VCaP (cell line): ENCODE measurements around the gene DPF3.

Experiments
- H3K27ac ChIP-seq: fragments of 450-650 bp; 2 replicates; pipeline ENCODE4 v1.5.1; 2017
- TF ChIP-seq, protein P1 (sequence below): fragments of 450-650 bp; conservative IDR thresholded peaks from 2 replicates; pipeline ENCODE4 v1.5.1; 2017; ENCODE audit warnings: mild to moderate bottlenecking, moderate library complexity

DPF3 gene

DNA sequence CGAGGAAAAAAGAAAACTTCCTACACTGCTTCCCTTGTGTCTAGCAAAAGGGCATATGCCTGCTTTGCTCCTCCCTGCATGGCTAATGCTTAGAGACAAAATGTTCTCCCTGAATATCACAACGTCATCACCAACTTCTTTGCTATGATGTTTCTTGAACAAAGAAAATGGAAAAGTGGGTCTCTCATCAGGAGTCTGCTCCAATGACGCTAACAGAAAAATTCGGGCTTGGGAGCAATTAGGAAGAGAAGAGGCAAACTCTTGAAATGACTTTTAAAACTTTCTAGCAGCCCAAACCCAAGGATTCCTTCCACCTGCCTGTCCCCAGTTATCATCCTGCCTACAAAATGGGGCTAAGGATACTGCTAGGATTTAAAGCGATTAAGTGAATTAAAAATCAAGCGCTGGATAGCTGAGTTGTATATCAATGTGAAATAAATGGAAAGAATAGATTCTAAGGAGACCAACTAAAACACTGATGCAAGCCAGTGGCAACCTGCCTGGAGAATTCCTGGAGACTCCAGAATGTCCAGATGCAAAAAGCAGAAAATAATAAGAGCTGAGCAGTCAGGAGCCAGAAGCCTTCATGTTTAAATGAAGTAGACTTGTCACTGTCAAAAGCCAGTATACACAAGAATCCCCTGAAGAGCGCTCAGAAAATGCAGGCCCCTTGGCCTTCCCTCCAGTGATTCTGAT lies 183.8 kb downstream of the DPF3 start:
- TF ChIP-seq, protein P1, sequence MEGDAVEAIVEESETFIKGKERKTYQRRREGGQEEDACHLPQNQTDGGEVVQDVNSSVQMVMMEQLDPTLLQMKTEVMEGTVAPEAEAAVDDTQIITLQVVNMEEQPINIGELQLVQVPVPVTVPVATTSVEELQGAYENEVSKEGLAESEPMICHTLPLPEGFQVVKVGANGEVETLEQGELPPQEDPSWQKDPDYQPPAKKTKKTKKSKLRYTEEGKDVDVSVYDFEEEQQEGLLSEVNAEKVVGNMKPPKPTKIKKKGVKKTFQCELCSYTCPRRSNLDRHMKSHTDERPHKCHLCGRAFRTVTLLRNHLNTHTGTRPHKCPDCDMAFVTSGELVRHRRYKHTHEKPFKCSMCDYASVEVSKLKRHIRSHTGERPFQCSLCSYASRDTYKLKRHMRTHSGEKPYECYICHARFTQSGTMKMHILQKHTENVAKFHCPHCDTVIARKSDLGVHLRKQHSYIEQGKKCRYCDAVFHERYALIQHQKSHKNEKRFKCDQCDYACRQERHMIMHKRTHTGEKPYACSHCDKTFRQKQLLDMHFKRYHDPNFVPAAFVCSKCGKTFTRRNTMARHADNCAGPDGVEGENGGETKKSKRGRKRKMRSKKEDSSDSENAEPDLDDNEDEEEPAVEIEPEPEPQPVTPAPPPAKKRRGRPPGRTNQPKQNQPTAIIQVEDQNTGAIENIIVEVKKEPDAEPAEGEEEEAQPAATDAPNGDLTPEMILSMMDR: no peak
- H3K27ac ChIP-seq: no peak overlapping the region

GRCh38 chr14:72708708-72709475 lies 185.0 kb downstream of the DPF3 start:
- TF ChIP-seq, protein P1: no peak
- no peak overlapping the region for H3K27ac ChIP-seq

DNA sequence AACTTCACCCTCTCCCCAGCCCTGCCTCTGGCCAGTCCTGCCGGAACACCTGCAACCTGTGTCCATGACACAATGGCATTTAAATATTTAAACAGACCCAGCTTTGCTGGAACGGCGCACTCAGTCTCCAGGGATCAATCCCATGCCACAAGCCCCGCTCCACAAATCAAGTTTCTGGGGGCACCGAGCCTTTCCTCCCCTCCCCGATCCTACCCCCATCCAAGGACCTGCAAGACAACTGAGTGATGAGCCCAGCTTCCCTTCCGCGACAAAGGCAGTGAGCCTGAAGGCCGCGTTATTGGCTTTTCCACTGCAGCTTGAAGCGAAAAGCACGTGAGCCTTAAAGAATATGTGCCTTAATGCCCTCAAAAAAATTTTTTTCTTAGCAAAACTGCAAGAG lies 185.7 kb downstream of the DPF3 start:
- TF ChIP-seq, protein P1: no peak

DNA sequence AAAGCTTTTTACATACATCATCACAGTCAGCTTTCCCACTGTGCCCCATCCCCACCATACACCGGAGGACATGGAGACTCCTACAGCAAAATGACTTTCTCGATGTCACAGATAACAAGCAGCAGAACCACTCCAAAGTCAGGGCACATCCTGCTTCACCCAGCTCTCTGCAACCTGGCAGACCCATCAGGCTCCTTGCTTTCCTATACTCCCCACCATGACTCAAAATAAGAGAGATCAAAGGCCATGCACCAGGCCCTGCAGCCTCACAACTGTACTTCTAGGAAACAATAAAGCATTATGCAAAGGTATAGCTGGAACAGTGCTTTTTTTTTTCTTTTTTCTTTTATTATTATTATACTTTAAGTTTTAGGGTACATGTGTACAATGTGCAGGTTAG lies 187.4 kb downstream of the DPF3 start:
- TF ChIP-seq, protein P1: no peak
- no peak overlapping the region for H3K27ac ChIP-seq

More for the DNA sequence above, 185.7 kb downstream of the DPF3 start:
- no peak overlapping the region for H3K27ac ChIP-seq

- TF ChIP-seq, protein P1: no peak
- no peak overlapping the region for H3K27ac ChIP-seq
These were observed 189.4 kb downstream of the DPF3 start for GRCh38 chr14:72704502-72704901.

DNA sequence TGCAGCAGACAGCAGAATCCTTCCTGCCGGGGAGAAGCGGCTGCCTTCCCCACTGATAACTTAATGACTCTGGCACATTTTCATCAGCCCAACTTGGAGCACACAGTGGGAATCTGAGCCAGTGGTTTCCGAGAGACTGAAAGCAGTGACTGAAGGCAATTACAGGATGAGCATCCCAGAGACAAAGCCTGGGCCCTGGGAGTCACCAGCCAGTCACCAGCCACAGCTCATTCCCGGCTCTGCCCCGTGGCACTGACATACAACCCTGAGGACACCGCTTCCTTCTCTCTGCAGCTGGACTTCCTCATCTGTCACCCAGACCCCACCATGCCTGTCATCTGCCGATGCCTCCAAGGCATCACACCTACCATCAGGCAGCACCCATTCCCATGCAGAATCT lies 192.3 kb downstream of the DPF3 start:
- TF ChIP-seq, protein P1: no peak
- H3K27ac ChIP-seq: no peak overlapping the region

GRCh38 chr14:72701237-72701565 lies 192.7 kb downstream of the DPF3 start:
- no peak overlapping the region for H3K27ac ChIP-seq
- TF ChIP-seq, protein P1: no peak
